Common myeloid progenitor, CD34-positive (primary cell): ENCODE results near the gene CLRN1.

Experiments used
- CTCF ChIA-PET: fragments of 350-600 bp; sonication (Branson Sonifier 250); formaldehyde crosslinking; loops from one replicate; lab custom pipeline; 2021; ENCODE audit warnings: antibody characterized with exemption; lab: Charles Lee
- POLR2A ChIA-PET: fragments of 350-600 bp; sonication (Branson Sonifier 250); formaldehyde crosslinking; loops from one replicate; lab custom pipeline; 2021; ENCODE audit warnings: antibody characterized with exemption; lab: Charles Lee
- DNase-seq, 3 donors: peaks; one replicate each; pipeline versions ENCODE4 v3.0.0 to v3.0.0-alpha.2; 2013
- H3K27ac ChIP-seq, 2 experiments: 1 replicate in 1 of 2; 2 replicates in 1 of 2; pipeline ENCODE4 v1.7.0; 2013; ENCODE audit warnings: inconsistent platforms in 2 of 2, low read length in 2 of 2, mild to moderate bottlenecking in 2 of 2, low read depth in 1 of 2, moderate library complexity in 1 of 2; ENCODE audit not compliant: severe bottlenecking in 2 of 2, insufficient read depth in 1 of 2, poor library complexity in 1 of 2
- H3K27me3 ChIP-seq, 5 experiments: replicated peaks in 2 of 5; 1 replicate in 3 of 5; 2 replicates in 2 of 5; pipeline versions ENCODE4 v1.6.1 to v1.7.0; 2013; ENCODE audit warnings: low read length in 4 of 5, mild to moderate bottlenecking in 2 of 5, moderate library complexity in 2 of 5, inconsistent platforms in 1 of 5; ENCODE audit not compliant: insufficient read depth in 5 of 5, control insufficient read depth in 4 of 5
- H3K36me3 ChIP-seq, 4 experiments: 1 replicate in 2 of 4; 2 replicates in 2 of 4; pipeline versions ENCODE4 v1.6.1 to v1.7.0; 2013; ENCODE audit warnings: low read length in 3 of 4, control low read depth in 1 of 4, mild to moderate bottlenecking in 1 of 4; ENCODE audit not compliant: control insufficient read depth in 4 of 4, insufficient read depth in 4 of 4
- H3K4me1 ChIP-seq, 4 experiments: 1 replicate in 3 of 4; 2 replicates in 1 of 4; pipeline versions ENCODE4 v1.6.1 to v1.7.1; 2013; ENCODE audit warnings: low read length in 3 of 4, mild to moderate bottlenecking in 3 of 4, control low read depth in 1 of 4, inconsistent platforms in 1 of 4, moderate library complexity in 1 of 4; ENCODE audit not compliant: control insufficient read depth in 4 of 4, insufficient read depth in 4 of 4; ENCODE audit errors: control extremely low read depth in 1 of 4
- H3K4me3 ChIP-seq, 7 experiments: 1 replicate in 4 of 7; 2 replicates in 3 of 7; pipeline versions ENCODE4 v1.5.1 to v1.7.0; 2013; ENCODE audit warnings: mild to moderate bottlenecking in 7 of 7, low read length in 6 of 7, moderate library complexity in 6 of 7, inconsistent platforms in 2 of 7, low read depth in 2 of 7, control low read depth in 1 of 7; ENCODE audit not compliant: insufficient read depth in 4 of 7, control insufficient read depth in 1 of 7; ENCODE audit errors: extremely low read depth in 1 of 7
- H3K9me3 ChIP-seq, 5 experiments: 1 replicate in 4 of 5; 2 replicates in 1 of 5; pipeline versions ENCODE4 v1.6.1 to v1.7.1; 2013; ENCODE audit warnings: low read length in 4 of 5, mild to moderate bottlenecking in 2 of 5, inconsistent platforms in 1 of 5, low read depth in 1 of 5, moderate library complexity in 1 of 5; ENCODE audit not compliant: control insufficient read depth in 4 of 5, insufficient read depth in 2 of 5; ENCODE audit errors: control extremely low read depth in 1 of 5
- WGBS: methylation state at CpG from one replicate; pipeline ENCODE4 v1.1.5; 2013; ENCODE audit not compliant: insufficient coverage; 5-methylcytosine and 5-hydroxymethylcytosine counted together

The CLRN1 gene

GRCh38 chr3:150899141-150899540, 73.4 kb downstream of the CLRN1 start:
- CTCF ChIA-PET, result interaction anchor here (0.7 to 1.9 kb wide), 3 partner anchors 10 to 34 kb away, joined by 3 to 6 read pairs (median 5); no protein-coding TSS in a partner anchor
- POLR2A ChIA-PET, result no interaction called here
- WGBS, result 0% methylated on average over 2 of the region's 2 CpGs
- H3K9me3 ChIP-seq, result no peaks in the 10 kb centered on the region
- peaks cover 2 to 22% (median 18%) of the 10 kb centered on the region in 4 experiments for H3K4me1 ChIP-seq
- H3K36me3 ChIP-seq, result no peaks in the 10 kb centered on the region
- peak; percentile 43 to 91 (median 85) for DNase-seq
- H3K27me3 ChIP-seq, result no peaks in the 10 kb centered on the region
- H3K27ac ChIP-seq, result peak overlapping the region in 1 of 2 experiments; percentile 49
- H3K4me3 ChIP-seq, result no peak overlapping the region

GRCh38 chr3:150898046-150898754, 74.3 kb downstream of the CLRN1 start:
- DNase-seq, result no peak
- no peak overlapping the region for H3K4me3 ChIP-seq
- ChIA-PET CTCF (no interaction called here), POLR2A (no interaction called here)
- H3K27ac ChIP-seq, result no peak overlapping the region
- H3K36me3 ChIP-seq, result no peaks in the 10 kb centered on the region
- no peaks in the 10 kb centered on the region for H3K27me3 ChIP-seq
- H3K9me3 ChIP-seq, result no peaks in the 10 kb centered on the region
- peaks cover 2 to 22% (median 18%) of the 10 kb centered on the region in 4 experiments for H3K4me1 ChIP-seq
- WGBS, result 100% methylated on average over 1 of the region's 3 CpGs

DNA sequence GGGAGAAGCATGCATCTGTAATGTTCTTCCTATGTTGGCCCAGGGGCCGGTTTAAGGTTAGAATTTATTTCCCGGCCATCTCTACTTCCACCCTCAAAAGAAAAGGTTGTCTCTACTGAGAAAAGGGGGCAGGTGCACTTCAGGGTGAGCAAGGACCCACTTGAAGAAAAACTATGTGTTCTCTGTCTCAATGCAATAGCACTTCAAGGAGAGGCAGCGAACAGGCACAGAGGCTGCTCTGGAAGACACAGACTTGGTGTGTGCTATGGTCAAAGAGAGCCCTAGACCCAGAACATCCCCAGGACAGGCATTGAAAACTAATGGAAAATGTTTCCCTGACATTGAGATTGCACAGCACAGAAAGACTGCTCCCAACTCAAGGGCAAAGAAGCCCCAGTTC, 74.9 kb downstream of the CLRN1 start:
- Histone ChIP-seq H3K4me1 (peaks cover 2 to 22% (median 18%) of the 10 kb centered on the region in 4 experiments), H3K27me3 (no peaks in the 10 kb centered on the region), H3K9me3 (no peaks in the 10 kb centered on the region), H3K27ac (no peak overlapping the region), H3K4me3 (no peak overlapping the region), H3K36me3 (no peaks in the 10 kb centered on the region)
- no peak for DNase-seq
- POLR2A ChIA-PET, result interaction anchor here (0.7 kb wide), 1 partner anchor 16 kb away, joined by 3 read pairs; no protein-coding TSS in a partner anchor
- CTCF ChIA-PET, result interaction anchor here (0.7 kb wide), 1 partner anchor 11 kb away, joined by 3 read pairs; no protein-coding TSS in a partner anchor
- WGBS, result 57% methylated on average over 3 of the region's 3 CpGs

DNA sequence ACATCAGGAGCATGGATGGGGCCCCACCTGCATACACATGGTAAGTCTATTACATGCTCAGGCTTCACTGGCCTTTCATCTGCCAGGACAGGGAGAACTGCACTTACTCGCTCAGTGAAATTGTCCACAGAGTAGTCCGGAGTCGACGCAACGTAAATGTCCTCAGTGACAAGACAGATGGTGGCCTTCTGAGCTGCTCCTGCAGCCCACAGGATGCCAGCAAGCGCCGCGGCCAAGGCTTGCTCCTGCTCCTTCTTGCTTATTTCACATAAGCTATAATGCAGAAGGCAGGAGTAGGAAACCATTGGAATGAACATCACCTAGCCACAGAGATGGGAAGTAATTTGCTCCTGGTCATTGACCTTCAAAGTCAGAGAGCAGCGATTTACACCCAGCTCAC, 81.7 kb downstream of the CLRN1 start:
- POLR2A ChIA-PET, result no interaction called here
- DNase-seq, result no peak
- Histone ChIP-seq H3K4me1 (peaks cover 4 to 19% (median 9%) of the 10 kb centered on the region in 4 experiments), H3K27me3 (no peaks in the 10 kb centered on the region), H3K4me3 (no peak overlapping the region), H3K27ac (no peak overlapping the region), H3K36me3 (no peaks in the 10 kb centered on the region), H3K9me3 (no peaks in the 10 kb centered on the region)
- 95% methylated on average over 9 of the region's 9 CpGs for WGBS
- CTCF ChIA-PET, result interaction anchor here (1.4 kb wide), 1 partner anchor 15 kb away, joined by 3 read pairs; no protein-coding TSS in a partner anchor

DNA sequence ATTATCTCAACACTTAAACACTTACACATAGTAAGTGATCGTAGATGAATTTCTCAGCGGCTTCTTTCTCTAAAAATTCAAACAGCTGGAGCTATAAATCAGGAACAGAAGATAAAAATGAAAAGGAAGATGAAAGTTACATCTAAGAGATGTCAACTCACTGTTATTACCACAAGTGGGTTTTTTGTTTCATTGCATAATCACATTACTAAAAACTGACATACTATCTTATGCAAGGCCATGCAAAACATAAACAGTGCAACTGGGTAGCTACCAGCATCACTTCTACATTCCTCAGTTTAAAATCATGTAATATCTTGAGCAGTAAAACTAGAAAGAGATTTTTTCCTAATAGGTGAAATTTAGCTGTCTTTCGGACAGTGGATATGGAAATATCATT, 82.2 kb downstream of the CLRN1 start:
- POLR2A ChIA-PET, result no interaction called here

DNA sequence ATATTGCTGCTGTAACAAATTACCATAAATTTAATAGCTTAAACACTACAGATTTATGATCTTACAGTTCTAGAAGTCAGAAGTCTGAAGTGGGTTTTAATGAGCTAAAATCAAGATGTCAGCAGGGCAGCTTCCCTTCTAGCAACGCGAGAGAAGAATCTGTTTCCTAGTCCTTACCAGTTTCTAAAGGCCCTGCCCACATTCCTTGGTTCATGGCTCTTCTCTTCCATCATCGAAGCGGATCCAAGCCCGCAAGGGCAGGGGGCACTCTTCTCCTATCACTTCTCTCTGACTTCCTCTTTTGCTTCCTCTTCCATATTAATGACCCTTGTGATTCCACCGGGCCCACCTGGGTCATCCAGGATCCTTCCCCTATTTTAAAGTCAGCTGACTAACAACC, 83.4 kb downstream of the CLRN1 start:
- WGBS, result 82% methylated on average over 5 of the region's 6 CpGs
- CTCF ChIA-PET, result interaction anchor here (0.8 to 1.4 kb wide), 6 partner anchors 10 to 101 kb away, joined by 3 to 6 read pairs (median 3); no protein-coding TSS in a partner anchor

More for the DNA sequence above, 82.2 kb downstream of the CLRN1 start:
- CTCF ChIA-PET, result interaction anchor here (0.9 to 1.4 kb wide), 2 partner anchors 15 to 18 kb away, joined by 3 read pairs; no protein-coding TSS in a partner anchor
- Histone ChIP-seq H3K9me3 (no peaks in the 10 kb centered on the region), H3K36me3 (no peaks in the 10 kb centered on the region), H3K4me3 (peak overlapping the region in 1 of 7 experiments; percentile 7), H3K27ac (no peak overlapping the region), H3K27me3 (no peaks in the 10 kb centered on the region), H3K4me1 (peaks cover 4 to 19% (median 9%) of the 10 kb centered on the region in 4 experiments)
- no CpG with 5 or more reads among the region's 3 CpGs for WGBS
- DNase-seq, result peak; percentile 31 to 82 (median 79)

GRCh38 chr3:150887031-150887430, 85.5 kb downstream of the CLRN1 start:
- WGBS, result 100% methylated on average over 1 of the region's 2 CpGs
- H3K4me3 ChIP-seq, result no peak overlapping the region

More for the DNA sequence above, 83.4 kb downstream of the CLRN1 start:
- H3K4me1 ChIP-seq, result peaks cover 4 to 19% (median 9%) of the 10 kb centered on the region in 4 experiments
- POLR2A ChIA-PET, result no interaction called here
- no peaks in the 10 kb centered on the region for H3K9me3 ChIP-seq
- H3K36me3 ChIP-seq, result no peaks in the 10 kb centered on the region
- no peak overlapping the region for H3K27ac ChIP-seq
- H3K27me3 ChIP-seq, result no peaks in the 10 kb centered on the region
- H3K4me3 ChIP-seq, result no peak overlapping the region
- peak in 2 of 3 donors; percentile 42 to 49 for DNase-seq

More at GRCh38 chr3:150887031-150887430, 85.5 kb downstream of the CLRN1 start:
- no peaks in the 10 kb centered on the region for H3K27me3 ChIP-seq
- no peak for DNase-seq
- H3K27ac ChIP-seq, result no peak overlapping the region
- no peaks in the 10 kb centered on the region for H3K36me3 ChIP-seq
- H3K4me1 ChIP-seq, result peaks cover 4 to 15% (median 9%) of the 10 kb centered on the region in 4 experiments
- H3K9me3 ChIP-seq, result no peaks in the 10 kb centered on the region
- ChIA-PET CTCF (no interaction called here), POLR2A (no interaction called here)
